ENCODE results near the gene TBC1D8. TPM values are rescaled to one million over a fixed set of nuclear protein-coding genes. Genes with fewer than 3 reads are reported as not detected.

Gene TBC1D8
- total RNA-seq, 1 donor from 2014 or later: 17.3 TPM

DNA sequence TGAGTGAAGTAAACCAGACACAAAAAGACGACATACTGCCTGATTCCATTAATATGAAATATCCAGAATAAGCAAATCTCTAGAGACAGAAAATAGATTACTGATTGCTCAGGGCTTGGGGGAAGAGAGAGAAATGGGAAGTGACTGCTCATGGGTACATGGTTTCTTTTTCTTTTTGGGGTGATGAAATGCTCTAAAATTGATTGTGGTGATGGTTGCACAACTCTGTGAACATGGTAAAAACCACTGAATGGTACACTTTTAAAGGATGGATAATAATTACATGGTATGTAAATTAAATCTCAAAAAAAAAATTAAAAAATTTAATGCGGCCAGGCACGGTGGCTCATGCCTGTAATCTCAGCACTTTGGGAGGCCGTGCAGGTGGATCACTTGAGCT lies 109.8 kb downstream of the TBC1D8 start:
- TF ChIP-seq, protein P1, sequence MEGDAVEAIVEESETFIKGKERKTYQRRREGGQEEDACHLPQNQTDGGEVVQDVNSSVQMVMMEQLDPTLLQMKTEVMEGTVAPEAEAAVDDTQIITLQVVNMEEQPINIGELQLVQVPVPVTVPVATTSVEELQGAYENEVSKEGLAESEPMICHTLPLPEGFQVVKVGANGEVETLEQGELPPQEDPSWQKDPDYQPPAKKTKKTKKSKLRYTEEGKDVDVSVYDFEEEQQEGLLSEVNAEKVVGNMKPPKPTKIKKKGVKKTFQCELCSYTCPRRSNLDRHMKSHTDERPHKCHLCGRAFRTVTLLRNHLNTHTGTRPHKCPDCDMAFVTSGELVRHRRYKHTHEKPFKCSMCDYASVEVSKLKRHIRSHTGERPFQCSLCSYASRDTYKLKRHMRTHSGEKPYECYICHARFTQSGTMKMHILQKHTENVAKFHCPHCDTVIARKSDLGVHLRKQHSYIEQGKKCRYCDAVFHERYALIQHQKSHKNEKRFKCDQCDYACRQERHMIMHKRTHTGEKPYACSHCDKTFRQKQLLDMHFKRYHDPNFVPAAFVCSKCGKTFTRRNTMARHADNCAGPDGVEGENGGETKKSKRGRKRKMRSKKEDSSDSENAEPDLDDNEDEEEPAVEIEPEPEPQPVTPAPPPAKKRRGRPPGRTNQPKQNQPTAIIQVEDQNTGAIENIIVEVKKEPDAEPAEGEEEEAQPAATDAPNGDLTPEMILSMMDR (IDR thresholded peaks at IDR 0.05; ENCODE audit: insufficient read depth, low read length, poor library complexity, severe bottlenecking): no peak
- H3K27me3 ChIP-seq (ENCODE audit: control insufficient read depth, insufficient read depth, low read length): no peaks in the 10 kb centered on the region

DNA sequence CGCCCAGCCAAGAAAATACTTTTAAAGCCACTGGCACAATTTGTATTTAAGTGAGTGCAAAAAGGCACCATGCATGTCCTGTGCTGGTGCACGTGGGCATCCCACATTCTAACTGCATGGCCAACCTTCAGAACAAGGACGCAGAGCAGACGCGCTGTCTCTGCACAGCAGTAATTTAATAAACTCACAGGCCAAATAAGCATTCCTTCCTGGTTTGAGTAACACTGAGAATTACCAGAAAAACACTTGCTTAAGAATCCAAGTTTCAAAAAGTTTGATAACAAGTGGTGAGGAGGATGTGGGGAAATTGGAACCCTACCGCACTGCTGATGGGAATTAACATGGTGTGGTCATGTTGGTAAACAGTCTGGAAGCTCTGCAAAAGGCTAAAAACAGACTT lies 110.4 kb downstream of the TBC1D8 start:
- no peak overlapping the region for H3K4me3 ChIP-seq (ENCODE audit: low read depth, low read length)
- H3K27me3 ChIP-seq (ENCODE audit: control insufficient read depth, insufficient read depth, low read length): no peaks in the 10 kb centered on the region
- H3K36me3 ChIP-seq (ENCODE audit: control insufficient read depth, insufficient read depth, low read length): no peaks in the 10 kb centered on the region

More for the DNA sequence above, 109.8 kb downstream of the TBC1D8 start:
- no peaks in the 10 kb centered on the region for H3K36me3 ChIP-seq (ENCODE audit: control insufficient read depth, insufficient read depth, low read length)
- DNase-seq (ENCODE audit: low read depth): no peak
- H3K4me3 ChIP-seq (ENCODE audit: low read depth, low read length): no peak overlapping the region

DNA sequence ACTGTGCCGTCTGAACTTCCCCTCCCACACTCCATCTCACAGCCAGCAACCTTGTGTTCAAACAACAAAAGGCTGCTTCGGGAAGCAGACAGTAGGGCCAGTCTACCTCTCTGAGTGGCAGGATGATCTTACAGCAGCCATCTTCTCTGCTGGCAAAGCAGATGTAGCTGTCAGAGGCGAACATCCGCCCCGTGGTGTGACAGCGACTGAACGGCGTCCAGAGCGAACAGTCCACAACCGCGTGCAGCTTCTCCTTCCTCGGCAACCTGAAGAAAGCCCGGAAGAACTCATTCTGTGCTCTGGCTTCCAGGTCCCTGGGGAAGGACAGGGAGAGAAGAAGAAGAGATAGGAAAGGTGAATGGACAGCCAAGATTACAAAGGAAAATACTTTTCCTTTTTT lies 111.1 kb downstream of the TBC1D8 start:
- TF ChIP-seq, protein P1 (IDR thresholded peaks at IDR 0.05; ENCODE audit: insufficient read depth, low read length, poor library complexity, severe bottlenecking): no peak
- H3K4me3 ChIP-seq (ENCODE audit: low read depth, low read length): no peak overlapping the region

More for the DNA sequence above, 110.4 kb downstream of the TBC1D8 start:
- DNase-seq (ENCODE audit: low read depth): no peak
- TF ChIP-seq, protein P1 (IDR thresholded peaks at IDR 0.05; ENCODE audit: insufficient read depth, low read length, poor library complexity, severe bottlenecking): no peak

DNA sequence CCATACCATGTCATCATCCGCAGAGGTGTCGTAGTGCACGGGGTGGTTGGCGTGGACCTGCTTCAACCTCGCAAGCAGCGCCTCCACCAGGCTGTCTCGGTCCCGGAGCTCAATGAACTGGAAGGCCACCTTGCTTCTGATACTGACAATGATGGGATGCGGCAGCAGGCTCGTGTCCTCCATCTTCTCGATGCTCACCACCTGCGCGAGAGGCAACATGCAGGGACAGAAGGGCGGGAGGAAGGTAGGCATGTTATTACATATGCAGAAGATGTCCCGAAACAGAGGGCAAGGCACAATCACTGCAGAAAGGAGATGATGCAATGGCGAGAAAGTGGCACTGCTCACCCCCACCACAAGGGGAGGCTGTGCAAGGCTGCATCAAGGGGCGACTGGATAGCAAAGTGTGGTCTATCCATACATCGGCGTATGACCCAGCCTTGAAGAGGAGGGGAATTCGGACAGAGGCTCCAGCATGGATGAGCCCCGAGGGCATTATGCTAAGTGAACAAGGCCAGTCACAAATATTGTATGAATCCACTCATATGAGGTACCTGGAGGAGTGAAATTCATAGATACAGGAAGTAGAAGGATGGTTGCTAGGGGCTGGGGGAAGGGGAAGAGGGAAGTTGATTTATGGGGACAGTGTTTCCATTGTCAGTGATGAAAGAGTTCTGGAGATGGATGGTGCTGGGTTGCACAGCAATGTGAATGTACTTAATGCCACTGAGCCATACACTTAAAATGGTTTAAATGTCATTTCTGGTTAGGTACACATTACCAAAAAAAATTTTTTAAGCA lies 112.5 kb downstream of the TBC1D8 start:
- Histone ChIP-seq H3K27me3 (ENCODE audit: control insufficient read depth, insufficient read depth, low read length) (no peaks in the 10 kb centered on the region), H3K36me3 (ENCODE audit: control insufficient read depth, insufficient read depth, low read length) (peaks cover 2% of the 10 kb centered on the region), H3K4me3 (ENCODE audit: low read depth, low read length) (no peak overlapping the region)
- no peak for DNase-seq (ENCODE audit: low read depth)
- TF ChIP-seq, protein P1 (IDR thresholded peaks at IDR 0.05; ENCODE audit: insufficient read depth, low read length, poor library complexity, severe bottlenecking): peak; percentile 61

More for the DNA sequence above, 111.1 kb downstream of the TBC1D8 start:
- no peaks in the 10 kb centered on the region for H3K27me3 ChIP-seq (ENCODE audit: control insufficient read depth, insufficient read depth, low read length)
- DNase-seq (ENCODE audit: low read depth): no peak
- no peaks in the 10 kb centered on the region for H3K36me3 ChIP-seq (ENCODE audit: control insufficient read depth, insufficient read depth, low read length)

DNA sequence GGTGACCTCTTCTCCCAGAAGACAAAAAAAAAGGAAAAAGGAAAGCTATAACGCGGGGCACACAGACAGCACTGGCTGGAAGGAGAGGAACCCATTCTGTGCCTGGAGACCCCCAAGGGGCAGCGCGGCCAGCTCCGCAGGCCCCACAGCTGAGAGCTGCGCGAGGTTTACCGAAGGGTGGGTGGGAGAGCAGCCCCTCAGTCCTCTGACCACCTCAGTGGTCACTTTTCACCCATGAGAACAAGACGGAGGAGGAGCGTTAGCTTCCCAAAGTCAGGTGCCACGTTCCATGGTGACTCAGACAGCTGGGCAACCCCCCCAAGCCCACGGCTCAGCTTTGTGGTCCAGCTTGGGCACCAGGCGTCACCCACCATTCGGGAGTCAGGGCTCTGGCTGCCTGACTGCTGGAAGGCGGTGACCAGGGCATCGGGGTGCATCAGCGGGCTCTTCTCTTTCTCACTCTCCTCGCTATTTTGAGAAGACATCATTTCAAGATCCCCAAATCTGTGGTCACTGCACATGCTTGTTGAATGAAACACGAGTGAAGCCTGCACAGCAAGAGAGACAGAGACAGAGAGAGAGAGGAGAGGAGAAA lies 113.9 kb downstream of the TBC1D8 start:
- TF ChIP-seq, protein P1 (IDR thresholded peaks at IDR 0.05; ENCODE audit: insufficient read depth, low read length, poor library complexity, severe bottlenecking): no peak
- Histone ChIP-seq H3K27me3 (ENCODE audit: control insufficient read depth, insufficient read depth, low read length) (no peaks in the 10 kb centered on the region), H3K4me3 (ENCODE audit: low read depth, low read length) (no peak overlapping the region), H3K36me3 (ENCODE audit: control insufficient read depth, insufficient read depth, low read length) (peaks cover 2% of the 10 kb centered on the region)
- no peak for DNase-seq (ENCODE audit: low read depth)

Data from kidney epithelial cell (primary cell).